H1 (cell line): ENCODE data around the gene TEX35. TPM values are rescaled to one million over a fixed set of nuclear protein-coding genes. Genes with fewer than 3 reads are reported as not detected.
A peak's percentile ranks its signal among the peaks of the same experiment; 100 is the strongest.

Source experiments
- ATF2 ChIP-seq: IDR thresholded peaks from 2 replicates; pipeline ENCODE4 v1.6.1; 2012; ENCODE audit warnings: low read length, inconsistent platforms
- BCL11A ChIP-seq, 2 experiments: IDR thresholded peaks; one replicate each; pipeline ENCODE4 v1.6.1; 2011; ENCODE audit warnings: low read depth in 2 of 2, low read length in 2 of 2, mild to moderate bottlenecking in 2 of 2
- CBX5 ChIP-seq: fragments of 300-800, 300-1000 bp; sonication (generic); IDR thresholded peaks from 2 replicates; pipeline ENCODE4 v1.7.1; 2016; ENCODE audit warnings: antibody characterized with exemption, low read length, low read depth
- CEBPB ChIP-seq: IDR thresholded peaks from 2 replicates; pipeline ENCODE4 v1.6.1; 2012; ENCODE audit warnings: low read depth, low read length
- EP300 ChIP-seq, 2 experiments: IDR thresholded peaks; 1 replicate in 1 of 2; 2 replicates in 1 of 2; pipeline ENCODE4 v1.6.1; 2011 to 2012; ENCODE audit warnings: low read depth in 2 of 2, low read length in 2 of 2, mild to moderate bottlenecking in 2 of 2, borderline replicate concordance in 1 of 2, inconsistent platforms in 1 of 2, moderate library complexity in 1 of 2
- EZH2 ChIP-seq: fragments of 200-600 bp; sonication (generic); IDR thresholded peaks from 2 replicates; pipeline ENCODE4 v1.7.1; 2012; ENCODE audit warnings: low read depth, mild to moderate bottlenecking, moderate library complexity, low read length, inconsistent platforms; ENCODE audit not compliant: severe bottlenecking
- GABPA ChIP-seq: IDR thresholded peaks from 2 replicates; pipeline ENCODE4 v1.6.1; 2011; ENCODE audit warnings: mild to moderate bottlenecking, low read length, moderate library complexity, borderline replicate concordance; ENCODE audit not compliant: insufficient read depth
- GTF2F1 ChIP-seq: IDR thresholded peaks from 2 replicates; pipeline ENCODE4 v1.6.1; 2012; ENCODE audit warnings: low read depth, low read length, improper control_type of control experiment, borderline replicate concordance
- HDAC2 ChIP-seq, 2 experiments: fragments of 300-600 bp in 1 of 2; sonication (generic) in 1 of 2; IDR thresholded peaks; 2 replicates each; pipeline ENCODE4 v1.6.1; 2011 to 2012; ENCODE audit warnings: low read depth in 2 of 2, low read length in 2 of 2, mild to moderate bottlenecking in 2 of 2, moderate library complexity in 2 of 2, borderline replicate concordance in 1 of 2, inconsistent platforms in 1 of 2
- JUN ChIP-seq: IDR thresholded peaks from 2 replicates; pipeline ENCODE4 v1.6.1; 2011; ENCODE audit warnings: low read depth, mild to moderate bottlenecking, improper control_type of control experiment, low read length
- KDM4A ChIP-seq: IDR thresholded peaks from one replicate; pipeline ENCODE4 v1.7.1; 2012; ENCODE audit warnings: low read depth, mild to moderate bottlenecking, moderate library complexity, low read length, inconsistent platforms; ENCODE audit not compliant: severe bottlenecking
- NANOG ChIP-seq: IDR thresholded peaks from 2 replicates; pipeline ENCODE4 v1.6.1; 2011; ENCODE audit warnings: low read length, low read depth, mild to moderate bottlenecking, inconsistent platforms; ENCODE audit not compliant: insufficient read depth, poor library complexity, severe bottlenecking
- NRF1 ChIP-seq: IDR thresholded peaks from 2 replicates; pipeline ENCODE4 v1.6.1; 2011; ENCODE audit warnings: mild to moderate bottlenecking, low read depth, low read length, improper control_type of control experiment
- POLR2A ChIP-seq, 2 experiments: IDR thresholded peaks; 1 replicate in 1 of 2; 2 replicates in 1 of 2; pipeline ENCODE4 v1.6.1; 2011; ENCODE audit warnings: low read depth in 2 of 2, low read length in 2 of 2, mild to moderate bottlenecking in 2 of 2; ENCODE audit errors: control extremely low read depth in 1 of 2
- RBBP5 ChIP-seq: IDR thresholded peaks from 2 replicates; pipeline ENCODE4 v1.7.1; 2012; ENCODE audit warnings: low read depth, mild to moderate bottlenecking, inconsistent platforms, low read length, moderate library complexity, borderline replicate concordance
- SAP30 ChIP-seq: fragments of 300-600 bp; sonication (generic); IDR thresholded peaks from 2 replicates; pipeline ENCODE4 v1.7.1; 2012; ENCODE audit warnings: low read length, moderate library complexity, mild to moderate bottlenecking, inconsistent platforms; ENCODE audit not compliant: insufficient read depth, insufficient replicate concordance
- SIN3A ChIP-seq, 2 experiments: IDR thresholded peaks in 1 of 2; conservative IDR thresholded peaks in 1 of 2; 2 replicates each; pipeline ENCODE4 v1.6.1; 2011 to 2012; ENCODE audit warnings: low read length in 2 of 2, improper control_type of control experiment in 1 of 2, low read depth in 1 of 2, mild to moderate bottlenecking in 1 of 2
- SIRT6 ChIP-seq: IDR thresholded peaks from one replicate; pipeline ENCODE4 v1.7.1; 2012; ENCODE audit warnings: low read length, inconsistent platforms
- SRF ChIP-seq: IDR thresholded peaks from 2 replicates; pipeline ENCODE4 v1.6.1; 2011; ENCODE audit warnings: mild to moderate bottlenecking, low read depth, low read length, moderate library complexity
- USF2 ChIP-seq: IDR thresholded peaks from 2 replicates; pipeline ENCODE4 v1.6.1; 2011; ENCODE audit warnings: low read length, improper control_type of control experiment
- polyA plus RNA-seq, 7 experiments: library from polyadenylated mRNA; depleted of rRNA in 3 of 7; stranded (reverse) in 5 of 7; unstranded in 2 of 7; fragments of >200 nt in 5 of 7; fragments of 200-250 nt in 2 of 7; gene quantifications; 1 replicate in 5 of 7; 2 replicates in 1 of 7; 4 replicates in 1 of 7; pipeline versions ENCODE4 v1.2.1 to v1.2.3, GENCODE V29; 2011 to 2013; ENCODE audit warnings: missing spikeins in 2 of 7, mixed read lengths in 2 of 7
- total RNA-seq: library from RNA; stranded (reverse); fragmentation: NEBNext Ultra II Directional; extraction: Animal tissue kit (Norgen Biotek cat#: 25700); gene quantifications from 2 replicates; pipeline ENCODE4 v1.2.1, GENCODE V29; 2021

The TEX35 gene
- total and polyA plus RNA-seq, 2 of the 8 experiments (the other 6 are each of a cell fraction or from before 2014, with no cell fraction given), result 0.03 TPM; not detected in 1

- no peak for TF ChIP-seq NRF1
- peak in 1 of 2 experiments; percentile 41; a peak in 1 of 4 replicates for TF ChIP-seq SIN3A (conservative IDR thresholded peaks at IDR 0.05 in 1 of 2, IDR thresholded peaks at IDR 0.05 in 1 of 2; ENCODE audit: low read depth in 1 of 2, low read length in 2 of 2)
- TF ChIP-seq BCL11A (IDR thresholded peaks at IDR 0.05; ENCODE audit: low read depth in 2 of 2, low read length in 2 of 2), result no peak
- TF ChIP-seq HDAC2 (IDR thresholded peaks at IDR 0.05; ENCODE audit: borderline replicate concordance in 1 of 2, low read depth in 2 of 2, low read length in 2 of 2), result peak in 1 of 2 experiments; percentile 42; a peak in 1 of 4 replicates
- no peak for TF ChIP-seq SIRT6
- no peak for TF ChIP-seq ATF2
- TF ChIP-seq USF2, result no peak
- TF ChIP-seq JUN, result no peak
- TF ChIP-seq SAP30, result no peak
- no peak; the same call in 1 of the 2 replicates for TF ChIP-seq RBBP5
- TF ChIP-seq CBX5, result no peak
- no peak for TF ChIP-seq GTF2F1
- no peak for TF ChIP-seq EP300 (IDR thresholded peaks at IDR 0.05; ENCODE audit: borderline replicate concordance in 1 of 2, low read depth in 2 of 2, low read length in 2 of 2)
- no peak for TF ChIP-seq SRF
- no peak for TF ChIP-seq EZH2
- TF ChIP-seq GABPA, result no peak
- no peak for TF ChIP-seq NANOG
- TF ChIP-seq CEBPB, result no peak
- TF ChIP-seq POLR2A (IDR thresholded peaks at IDR 0.05; ENCODE audit: control extremely low read depth in 1 of 2, low read depth in 2 of 2, low read length in 2 of 2), result no peak
- TF ChIP-seq KDM4A, result peak; percentile 11
Measured at GRCh38 chr1:178541829-178542553, 29.1 kb downstream of the TEX35 start (continued).
